Kidney epithelial cell (primary cell): Measurements from ENCODE around the gene CCDC63. TPM values are rescaled to one million over a fixed set of nuclear protein-coding genes. Genes with fewer than 3 reads are reported as not detected.

Experiments used
- DNase-seq: peaks from one replicate; pipeline ENCODE4 v3.0.0-alpha.2; 2010; ENCODE audit warnings: low read depth
- H3K27me3 ChIP-seq: 2 replicates; pipeline ENCODE4 v1.6.0; 2011; ENCODE audit warnings: low read length; ENCODE audit not compliant: control insufficient read depth, insufficient read depth
- H3K36me3 ChIP-seq: 2 replicates; pipeline ENCODE4 v1.5.1; 2011; ENCODE audit warnings: low read length; ENCODE audit not compliant: control insufficient read depth, insufficient read depth
- H3K4me3 ChIP-seq: 2 replicates; pipeline ENCODE4 v1.5.1; 2011; ENCODE audit warnings: low read depth, mild to moderate bottlenecking, control low read depth, low read length
- CTCF ChIP-seq: IDR thresholded peaks from 2 replicates; pipeline ENCODE4 v1.5.1; 2011; ENCODE audit warnings: mild to moderate bottlenecking, moderate library complexity, low read length, control low read depth, inconsistent platforms; ENCODE audit not compliant: insufficient read depth, poor library complexity, severe bottlenecking
- total RNA-seq: library from RNA; depleted of rRNA; stranded (reverse); fragments of >200 nt; gene quantifications from 2 replicates; pipeline ENCODE4 v1.2.3, GENCODE V29; 2015

CCDC63 gene
- total RNA-seq, 1 donor from 2014 or later = not detected

GRCh38 chr12:110860833-110861296 is 14.1 kb downstream of the CCDC63 start:
- Histone ChIP-seq H3K27me3 (no peaks in the 10 kb centered on the region), H3K36me3 (no peaks in the 10 kb centered on the region), H3K4me3 (no peak overlapping the region)
- DNase-seq = no peak
- no peak for TF ChIP-seq CTCF

GRCh38 chr12:110861729-110862128 is 14.9 kb downstream of the CCDC63 start:
- no peak overlapping the region for H3K4me3 ChIP-seq
- no peak for TF ChIP-seq CTCF
- DNase-seq = no peak
- H3K27me3 ChIP-seq = no peaks in the 10 kb centered on the region
- no peaks in the 10 kb centered on the region for H3K36me3 ChIP-seq

GRCh38 chr12:110862329-110862728 is 15.5 kb downstream of the CCDC63 start:
- no peak for TF ChIP-seq CTCF
- Histone ChIP-seq H3K36me3 (no peaks in the 10 kb centered on the region), H3K4me3 (no peak overlapping the region), H3K27me3 (no peaks in the 10 kb centered on the region)
- DNase-seq = no peak

GRCh38 chr12:110863161-110863560 is 16.4 kb downstream of the CCDC63 start:
- Histone ChIP-seq H3K4me3 (no peak overlapping the region), H3K36me3 (no peaks in the 10 kb centered on the region), H3K27me3 (no peaks in the 10 kb centered on the region)
- DNase-seq = no peak
- TF ChIP-seq CTCF = no peak

- Histone ChIP-seq H3K27me3 (no peaks in the 10 kb centered on the region), H3K36me3 (no peaks in the 10 kb centered on the region), H3K4me3 (no peak overlapping the region)
- no peak for TF ChIP-seq CTCF
- no peak for DNase-seq
Observed at GRCh38 chr12:110865521-110865920, 18.7 kb downstream of the CCDC63 start.

- DNase-seq = no peak
- no peak overlapping the region for H3K4me3 ChIP-seq
- H3K27me3 ChIP-seq = no peaks in the 10 kb centered on the region
- H3K36me3 ChIP-seq = no peaks in the 10 kb centered on the region
- no peak for TF ChIP-seq CTCF
Observed at GRCh38 chr12:110869026-110869425, 22.2 kb downstream of the CCDC63 start.
